ENCODE data around the gene CBR3.
"Not testable (repeated sequence)": the region's sequence is repeated elsewhere in the genome, so short reads cannot be mapped to it uniquely, and the experiment has no call there.

The CBR3 gene

GRCh38 chr21:36134803-36135390 is at the start of gene CBR3:
Gene CBR3, plus strand, starts transcription at chr21:36135079. Its CDS starts 114 bp downstream, at chr21:36135193.
- peak; percentile 79 for DNase-seq

GRCh38 chr21:36087362-36088138 is 47.3 kb upstream of the CBR3 start:
- DNase-seq: no peak

GRCh38 chr21:36089946-36090345 is 44.9 kb upstream of the CBR3 start:
- DNase-seq: no peak

- no peak for DNase-seq
These were observed 42.2 kb upstream of the CBR3 start for GRCh38 chr21:36092681-36093080.

- no peak for DNase-seq
These were observed 41.4 kb upstream of the CBR3 start for GRCh38 chr21:36093512-36093911.

GRCh38 chr21:36096398-36097290 is 38.2 kb upstream of the CBR3 start:
- DNase-seq: no peak

- DNase-seq: no peak
These were observed 37.3 kb upstream of the CBR3 start for GRCh38 chr21:36097427-36098181.

GRCh38 chr21:36098182-36098532 is 36.7 kb upstream of the CBR3 start:
- DNase-seq: no peak

GRCh38 chr21:36099000-36099399 is 35.9 kb upstream of the CBR3 start:
- DNase-seq: no peak

- not testable (repeated sequence) for DNase-seq
These were observed 35.1 kb upstream of the CBR3 start for GRCh38 chr21:36099695-36100211.

- no peak for DNase-seq
These were observed 33.8 kb upstream of the CBR3 start for GRCh38 chr21:36100971-36101641.

- DNase-seq: no peak
These were observed 31.4 kb upstream of the CBR3 start for GRCh38 chr21:36103434-36103833.

- peak; percentile 78 for DNase-seq
These were observed 30.3 kb upstream of the CBR3 start for GRCh38 chr21:36104317-36105300.

- DNase-seq: no peak
These were observed 29.5 kb upstream of the CBR3 start for GRCh38 chr21:36105327-36105842.

GRCh38 chr21:36109868-36110267 is 25.0 kb upstream of the CBR3 start:
- no peak for DNase-seq

- DNase-seq: no peak
These were observed 23.6 kb upstream of the CBR3 start for GRCh38 chr21:36111238-36111637.

GRCh38 chr21:36113647-36114428 is 21.0 kb upstream of the CBR3 start:
- DNase-seq: peak; percentile 70

GRCh38 chr21:36115138-36115730 is 19.6 kb upstream of the CBR3 start:
- no peak for DNase-seq

GRCh38 chr21:36117286-36117741 is 17.6 kb upstream of the CBR3 start:
- no peak for DNase-seq
